Measurements from ENCODE around the gene TBX10. TPM values are rescaled to one million over a fixed set of nuclear protein-coding genes. Genes with fewer than 3 reads are reported as not detected.
"Not testable (repeated sequence)": the region's sequence is repeated elsewhere in the genome, so short reads cannot be mapped to it uniquely, and the experiment has no call there.

The TBX10 gene
- polyA plus RNA-seq, 1 experiment = not detected

GRCh38 chr11:67604815-67605214 is 34.7 kb downstream of the TBX10 start:
- H3K27me3 ChIP-seq (ENCODE audit: control insufficient read depth, insufficient read depth, low read length) = peaks cover 5% of the 10 kb centered on the region
- POLR2A ChIA-PET = no interaction called here
- peaks cover 8% of the 10 kb centered on the region for H3K36me3 ChIP-seq (ENCODE audit: control insufficient read depth, insufficient read depth, low read length)
- TF ChIP-seq, protein P1, sequence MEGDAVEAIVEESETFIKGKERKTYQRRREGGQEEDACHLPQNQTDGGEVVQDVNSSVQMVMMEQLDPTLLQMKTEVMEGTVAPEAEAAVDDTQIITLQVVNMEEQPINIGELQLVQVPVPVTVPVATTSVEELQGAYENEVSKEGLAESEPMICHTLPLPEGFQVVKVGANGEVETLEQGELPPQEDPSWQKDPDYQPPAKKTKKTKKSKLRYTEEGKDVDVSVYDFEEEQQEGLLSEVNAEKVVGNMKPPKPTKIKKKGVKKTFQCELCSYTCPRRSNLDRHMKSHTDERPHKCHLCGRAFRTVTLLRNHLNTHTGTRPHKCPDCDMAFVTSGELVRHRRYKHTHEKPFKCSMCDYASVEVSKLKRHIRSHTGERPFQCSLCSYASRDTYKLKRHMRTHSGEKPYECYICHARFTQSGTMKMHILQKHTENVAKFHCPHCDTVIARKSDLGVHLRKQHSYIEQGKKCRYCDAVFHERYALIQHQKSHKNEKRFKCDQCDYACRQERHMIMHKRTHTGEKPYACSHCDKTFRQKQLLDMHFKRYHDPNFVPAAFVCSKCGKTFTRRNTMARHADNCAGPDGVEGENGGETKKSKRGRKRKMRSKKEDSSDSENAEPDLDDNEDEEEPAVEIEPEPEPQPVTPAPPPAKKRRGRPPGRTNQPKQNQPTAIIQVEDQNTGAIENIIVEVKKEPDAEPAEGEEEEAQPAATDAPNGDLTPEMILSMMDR (IDR thresholded peaks at IDR 0.05; ENCODE audit: insufficient read depth, low read depth, low read length) = no peak
- no peak for DNase-seq (ENCODE audit: low read depth)
- H3K4me3 ChIP-seq (ENCODE audit: low read depth, low read length) = no peak overlapping the region
- CTCF ChIA-PET = interaction anchor here (1.0 to 1.1 kb wide), 2 partner anchors 9 to 54 kb away, joined by 3 read pairs; no protein-coding TSS in a partner anchor

- H3K36me3 ChIP-seq (ENCODE audit: control insufficient read depth, insufficient read depth, low read length); H3K4me3 ChIP-seq (ENCODE audit: low read depth, low read length); POLR2A ChIA-PET; H3K27me3 ChIP-seq (ENCODE audit: control insufficient read depth, insufficient read depth, low read length); DNase-seq (ENCODE audit: low read depth): not testable (repeated sequence)
- CTCF ChIA-PET = interaction anchor here (1.1 kb wide), 1 partner anchor 55 kb away, joined by 3 read pairs; no protein-coding TSS in a partner anchor
Measured at GRCh38 chr11:67604119-67604518, 35.4 kb downstream of the TBX10 start.

DNA sequence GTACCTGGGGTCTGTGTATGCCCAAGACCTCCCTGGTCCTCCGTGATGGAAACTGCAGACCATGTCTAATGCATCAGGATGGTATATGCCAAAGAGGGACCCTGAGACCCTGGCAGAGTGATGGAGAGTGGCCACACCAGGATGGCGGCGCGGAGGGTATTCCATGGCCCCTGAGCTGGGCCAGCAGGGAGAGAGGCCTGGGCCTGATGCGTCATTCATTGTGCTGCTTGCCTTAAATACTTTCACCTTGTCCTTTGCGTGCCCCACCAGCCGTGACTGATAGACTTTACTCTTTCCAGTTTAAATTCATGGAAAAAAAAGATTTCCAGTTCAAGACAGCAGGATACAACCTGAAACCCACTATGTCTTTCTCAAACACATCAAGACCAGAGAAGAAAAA is 38.5 kb downstream of the TBX10 start:
- POLR2A ChIA-PET = no interaction called here
- Histone ChIP-seq H3K36me3 (ENCODE audit: control insufficient read depth, insufficient read depth, low read length) (no peaks in the 10 kb centered on the region), H3K27me3 (ENCODE audit: control insufficient read depth, insufficient read depth, low read length) (peaks cover 6% of the 10 kb centered on the region), H3K4me3 (ENCODE audit: low read depth, low read length) (no peak overlapping the region)
- CTCF ChIA-PET = interaction anchor here (2.7 kb wide), 1 partner anchor 13 kb away, joined by 9 read pairs; no protein-coding TSS in a partner anchor
- TF ChIP-seq, protein P1 (IDR thresholded peaks at IDR 0.05; ENCODE audit: insufficient read depth, low read depth, low read length) = no peak
- DNase-seq (ENCODE audit: low read depth) = no peak

- no peak for DNase-seq (ENCODE audit: low read depth)
- TF ChIP-seq, protein P1 (IDR thresholded peaks at IDR 0.05; ENCODE audit: insufficient read depth, low read depth, low read length) = no peak
- ChIA-PET CTCF (interaction anchor here (1.4 to 2.7 kb wide), 2 partner anchors 13 to 17 kb away, joined by 5 to 9 read pairs; partner anchors contain the start of gene GSTP1), POLR2A (no interaction called here)
- peaks cover 7% of the 10 kb centered on the region for H3K27me3 ChIP-seq (ENCODE audit: control insufficient read depth, insufficient read depth, low read length)
- H3K4me3 ChIP-seq (ENCODE audit: low read depth, low read length) = no peak overlapping the region
- H3K36me3 ChIP-seq (ENCODE audit: control insufficient read depth, insufficient read depth, low read length) = no peaks in the 10 kb centered on the region
Measured at GRCh38 chr11:67600324-67601029, 39.1 kb downstream of the TBX10 start.

GRCh38 chr11:67599149-67599548 is 40.4 kb downstream of the TBX10 start:
- CTCF ChIA-PET = interaction anchor here (1.3 to 1.4 kb wide), 2 partner anchors 16 to 31 kb away, joined by 3 to 5 read pairs; partner anchors contain the start of genes GSTP1 and NUDT8
- TF ChIP-seq, protein P1 (IDR thresholded peaks at IDR 0.05; ENCODE audit: insufficient read depth, low read depth, low read length) = no peak
- Histone ChIP-seq H3K4me3 (ENCODE audit: low read depth, low read length) (no peak overlapping the region), H3K36me3 (ENCODE audit: control insufficient read depth, insufficient read depth, low read length) (no peaks in the 10 kb centered on the region), H3K27me3 (ENCODE audit: control insufficient read depth, insufficient read depth, low read length) (peaks cover 7% of the 10 kb centered on the region)
- no peak for DNase-seq (ENCODE audit: low read depth)
- POLR2A ChIA-PET = no interaction called here

DNA sequence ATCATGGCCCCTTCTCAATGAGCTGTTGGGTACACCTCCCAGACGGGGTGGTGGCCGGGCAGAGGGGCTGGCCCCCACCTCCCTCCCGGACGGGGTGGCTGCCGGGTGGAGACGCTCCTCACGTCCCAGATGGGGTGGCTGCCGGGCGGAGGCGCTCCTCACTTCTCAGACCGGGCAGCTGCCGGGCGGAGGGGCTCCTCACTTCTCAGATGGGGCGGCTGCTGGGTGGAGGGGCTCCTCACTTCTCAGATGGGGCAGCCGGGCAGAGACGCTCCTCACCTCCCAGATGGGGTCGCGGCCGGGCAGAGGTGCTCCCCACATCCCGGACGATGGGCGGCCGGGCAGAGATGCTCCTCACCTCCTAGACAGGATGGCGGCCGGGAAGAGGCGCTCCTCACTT is 41.6 kb downstream of the TBX10 start:
- H3K36me3 ChIP-seq (ENCODE audit: control insufficient read depth, insufficient read depth, low read length); DNase-seq (ENCODE audit: low read depth); CTCF ChIA-PET; H3K27me3 ChIP-seq (ENCODE audit: control insufficient read depth, insufficient read depth, low read length); POLR2A ChIA-PET; H3K4me3 ChIP-seq (ENCODE audit: low read depth, low read length): not testable (repeated sequence)

DNA sequence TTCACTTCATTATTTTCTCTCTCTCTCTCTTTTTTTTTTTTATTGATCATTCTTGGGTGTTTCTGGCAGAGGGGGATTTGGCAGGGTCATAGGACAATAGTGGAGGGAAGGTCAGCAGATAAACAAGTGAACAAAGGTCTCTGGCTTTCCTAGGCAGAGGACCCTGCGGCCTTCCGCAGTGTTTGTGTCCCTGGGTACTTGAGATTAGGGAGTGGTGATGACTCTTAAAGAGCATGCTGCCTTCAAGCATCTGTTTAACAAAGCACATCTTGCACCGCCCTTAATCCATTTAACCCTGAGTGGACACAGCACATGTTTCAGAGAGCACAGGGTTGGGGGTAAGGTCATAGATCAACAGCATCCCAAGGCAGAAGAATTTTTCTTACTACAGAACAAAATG is 42.1 kb downstream of the TBX10 start:
- H3K4me3 ChIP-seq (ENCODE audit: low read depth, low read length); DNase-seq (ENCODE audit: low read depth); H3K36me3 ChIP-seq (ENCODE audit: control insufficient read depth, insufficient read depth, low read length); H3K27me3 ChIP-seq (ENCODE audit: control insufficient read depth, insufficient read depth, low read length); POLR2A ChIA-PET; CTCF ChIA-PET: not testable (repeated sequence)

Measured in BJ (cell line).